HS-5 (cell line): ENCODE measurements around the gene H2AZ1.

ENCODE experiments used
- DNase-seq: peaks from one replicate; pipeline ENCODE4 v3.0.0-alpha.2; 2012; ENCODE audit warnings: low read depth

H2AZ1 gene

GRCh38 chr4:99946356-99947189 lies 3.5 kb downstream of the H2AZ1 start, which contains the start of gene DNAJB14:
Gene DNAJB14, minus strand, starts transcription at chr4:99946618. Its CDS starts 47 bp downstream, at chr4:99946571.
- DNase-seq, result no peak

DNA sequence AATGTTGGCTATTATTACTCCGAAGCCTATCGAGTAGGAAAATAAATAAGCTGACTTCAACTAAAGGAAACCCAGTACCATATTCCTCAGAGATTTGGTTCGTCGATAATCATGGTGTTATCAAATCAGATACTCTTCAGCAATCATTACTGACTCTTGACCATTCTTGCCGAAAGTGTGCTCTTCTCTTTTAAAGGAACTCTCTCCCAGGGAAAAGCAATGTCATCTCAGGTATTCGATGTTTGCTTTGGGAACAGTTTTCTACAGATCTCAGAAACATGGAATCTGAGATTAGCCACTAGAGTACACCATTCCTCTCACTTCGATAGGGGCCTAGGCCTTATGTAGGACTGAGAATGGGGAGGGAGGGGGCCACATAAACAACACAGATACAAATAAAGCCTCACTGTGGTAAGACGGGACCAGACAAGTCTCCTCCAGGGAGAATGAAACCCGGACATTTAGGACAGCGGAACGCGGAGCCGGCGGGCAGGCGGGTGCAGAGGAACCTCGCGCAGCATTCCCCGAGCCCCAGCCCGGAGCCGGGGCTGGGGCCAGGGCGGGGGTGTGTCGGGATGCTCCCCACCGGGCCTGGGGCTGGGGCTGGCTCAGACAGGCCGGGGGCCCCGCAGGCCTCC lies 4.2 kb downstream of the H2AZ1 start:
- no peak for DNase-seq

DNA sequence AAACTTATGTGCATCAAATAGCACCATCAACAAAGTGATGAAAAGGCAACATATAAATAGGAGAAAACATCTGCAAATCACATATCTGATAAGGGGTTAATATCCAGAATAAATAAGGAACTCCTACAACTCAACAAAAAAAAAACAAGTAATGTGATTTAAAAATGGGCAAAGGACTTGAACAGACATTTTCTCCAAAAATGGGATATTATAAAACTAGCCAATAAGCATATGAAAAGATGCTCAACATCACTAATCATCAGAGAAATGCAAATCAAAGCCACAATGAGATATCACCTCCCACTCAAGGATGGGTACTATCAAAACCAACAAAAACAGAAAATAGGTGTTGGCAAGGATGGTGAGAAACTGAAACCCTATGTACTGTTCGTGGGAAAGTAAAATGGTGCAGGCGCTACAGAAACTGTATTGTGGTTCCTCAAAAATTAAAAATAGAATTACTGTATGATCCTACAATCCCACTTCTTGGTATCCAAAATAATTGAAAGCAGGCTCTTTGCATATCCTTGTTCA lies 6.1 kb downstream of the H2AZ1 start:
- DNase-seq, result no peak

GRCh38 chr4:99938243-99938753 lies 11.8 kb downstream of the H2AZ1 start:
- no peak for DNase-seq

DNA sequence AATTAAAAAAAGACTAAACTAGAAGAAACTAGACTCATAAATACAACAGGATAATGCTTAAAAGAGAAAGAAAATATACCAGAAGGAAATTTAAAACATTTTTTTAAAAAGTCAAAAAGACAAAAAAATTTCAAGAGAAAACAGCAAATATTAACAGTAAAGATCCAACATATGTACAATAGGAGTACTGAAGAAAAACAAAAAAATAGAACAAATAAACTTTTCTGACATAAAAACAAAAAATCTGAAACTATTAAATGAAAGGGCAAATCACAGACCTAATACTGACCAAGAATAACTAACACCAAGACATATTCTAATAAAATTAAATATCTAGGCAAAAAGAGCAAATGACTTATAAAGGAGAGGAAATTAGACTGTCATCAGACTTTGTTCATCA lies 15.2 kb downstream of the H2AZ1 start:
- no peak for DNase-seq

- no peak for DNase-seq
These were observed 22.5 kb downstream of the H2AZ1 start for GRCh38 chr4:99927566-99927965.

DNA sequence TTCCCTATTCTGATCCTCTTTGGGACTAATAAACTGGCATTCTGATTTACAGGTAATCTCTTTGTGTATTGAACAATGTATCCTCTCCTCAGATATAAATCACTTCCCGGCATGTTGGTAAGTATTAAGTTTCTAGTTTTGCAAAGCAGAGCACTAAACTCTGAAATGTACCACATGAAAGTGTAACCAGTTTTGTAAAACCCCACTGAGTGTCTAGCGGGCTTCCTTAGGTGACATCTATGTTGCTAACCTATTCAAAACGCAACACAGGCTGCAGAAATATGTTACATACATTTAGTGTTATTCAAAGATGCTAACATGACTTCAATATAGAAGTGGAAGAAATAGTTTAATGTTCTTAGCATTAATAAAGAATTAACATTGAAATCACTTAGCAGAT lies 28.9 kb downstream of the H2AZ1 start:
- no peak for DNase-seq

GRCh38 chr4:99918656-99919055 lies 31.4 kb downstream of the H2AZ1 start:
- no peak for DNase-seq

DNA sequence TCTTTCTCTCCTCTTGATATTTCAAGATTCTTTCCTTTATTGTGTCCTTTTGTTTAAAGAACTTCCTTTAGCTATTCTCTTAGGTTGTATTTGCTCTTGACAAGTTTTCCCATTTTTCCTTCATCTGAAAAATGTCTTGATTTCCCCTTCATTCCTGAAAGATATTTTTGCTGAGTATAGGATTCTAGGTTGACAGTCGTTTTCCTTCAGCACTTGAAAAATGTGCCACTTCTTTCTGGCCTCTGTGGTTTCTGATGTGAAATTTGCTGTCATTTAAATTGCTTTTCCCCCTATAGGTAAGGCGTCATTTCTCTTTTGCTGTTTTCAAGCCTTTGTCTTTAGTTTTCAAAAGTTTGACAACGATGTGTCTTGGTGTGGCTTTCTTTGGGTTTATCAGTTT lies 32.5 kb downstream of the H2AZ1 start:
- no peak for DNase-seq

GRCh38 chr4:99915449-99915848 lies 34.6 kb downstream of the H2AZ1 start:
- DNase-seq, result no peak
